ENCODE results near the gene PACSIN1. TPM values are rescaled to one million over a fixed set of nuclear protein-coding genes. Genes with fewer than 3 reads are reported as not detected.
A peak's percentile ranks its signal among the peaks of the same experiment; 100 is the strongest.

The PACSIN1 gene
- total RNA-seq, 2 experiments from 2014 or later, result 19.3 to 88.4 TPM

GRCh38 chr6:34447386-34447785 lies 18.5 kb upstream of the PACSIN1 start:
- H3K4me2 ChIP-seq (ENCODE audit: low read length), result peak overlapping the region; percentile 39
- no peak overlapping the region for H3K4me3 ChIP-seq (ENCODE audit: low read depth, low read length, poor library complexity, severe bottlenecking)
- no peaks in the 10 kb centered on the region for H3K79me2 ChIP-seq (ENCODE audit: insufficient read depth, low read depth, low read length)
- H3K4me1 ChIP-seq (ENCODE audit: insufficient read depth, low read length, poor library complexity, severe bottlenecking), result peaks cover 18% of the 10 kb centered on the region
- intact Hi-C loops (cut with micrococcal nuclease; ENCODE audit: unreplicated experiment), result no loop called here
- TF ChIP-seq CTCF (conservative IDR thresholded peaks at IDR 0.05; ENCODE audit: low read length) (no peak), EZH2phosphoT487 (IDR thresholded peaks at IDR 0.05; ENCODE audit: borderline replicate concordance, low read depth, low read length) (no peak)
- H3K9me2 ChIP-seq (ENCODE audit: insufficient read depth, low read length), result no peaks in the 10 kb centered on the region
- no TSS peak for BruUV-seq (replicated peaks)
- ChIA-PET POLR2A (interaction anchor here (0.6 to 1.5 kb wide), 5 partner anchors 11 to 1623 kb away, joined by 3 to 7 read pairs (median 3); no protein-coding TSS in a partner anchor), CTCF (ENCODE audit: unreplicated experiment) (interaction anchor here (1.2 kb wide), 1 partner anchor 20 kb away, joined by 3 read pairs; no protein-coding TSS in a partner anchor)
- no peak overlapping the region for H3K27ac ChIP-seq (ENCODE audit: low read depth, low read length, poor library complexity, severe bottlenecking)
- H3K36me3 ChIP-seq (ENCODE audit: insufficient read depth, low read length), result no peaks in the 10 kb centered on the region
- H4K20me1 ChIP-seq (ENCODE audit: insufficient read depth, low read length), result no peaks in the 10 kb centered on the region
- DNase-seq (ENCODE audit: low spot score), result no peak
- H2AFZ ChIP-seq (ENCODE audit: low read length), result peak overlapping the region; percentile 1; the same call in 1 of the 2 replicates
- H3K9me3 ChIP-seq (ENCODE audit: low read length), result no peaks in the 10 kb centered on the region

- intact Hi-C loops (cut with micrococcal nuclease; ENCODE audit: unreplicated experiment), result no loop called here
- ChIA-PET CTCF (ENCODE audit: unreplicated experiment) (interaction anchor here (1.2 kb wide), 1 partner anchor 20 kb away, joined by 3 read pairs; no protein-coding TSS in a partner anchor), POLR2A (interaction anchor here (0.6 to 1.5 kb wide), 5 partner anchors 11 to 1623 kb away, joined by 3 to 7 read pairs (median 3); no protein-coding TSS in a partner anchor)
- Histone ChIP-seq H3K36me3 (ENCODE audit: insufficient read depth, low read length) (no peaks in the 10 kb centered on the region), H2AFZ (ENCODE audit: low read length) (peak overlapping the region; percentile 1; the same call in 1 of the 2 replicates), H3K4me1 (ENCODE audit: insufficient read depth, low read length, poor library complexity, severe bottlenecking) (peaks cover 15% of the 10 kb centered on the region), H4K20me1 (ENCODE audit: insufficient read depth, low read length) (no peaks in the 10 kb centered on the region), H3K27ac (ENCODE audit: low read depth, low read length, poor library complexity, severe bottlenecking) (no peak overlapping the region), H3K4me2 (ENCODE audit: low read length) (peak overlapping the region; percentile 39), H3K79me2 (ENCODE audit: insufficient read depth, low read depth, low read length) (no peaks in the 10 kb centered on the region), H3K9me3 (ENCODE audit: low read length) (no peaks in the 10 kb centered on the region), H3K4me3 (ENCODE audit: low read depth, low read length, poor library complexity, severe bottlenecking) (no peak overlapping the region), H3K9me2 (ENCODE audit: insufficient read depth, low read length) (no peaks in the 10 kb centered on the region)
- peak; percentile 62 for DNase-seq (ENCODE audit: low spot score)
- BruUV-seq (replicated peaks), result no TSS peak
- TF ChIP-seq EZH2phosphoT487 (IDR thresholded peaks at IDR 0.05; ENCODE audit: borderline replicate concordance, low read depth, low read length) (no peak), CTCF (conservative IDR thresholded peaks at IDR 0.05; ENCODE audit: low read length) (no peak)
Observed at GRCh38 chr6:34447910-34448309, 18.0 kb upstream of the PACSIN1 start.

GRCh38 chr6:34451192-34451591 lies 14.7 kb upstream of the PACSIN1 start:
- TF ChIP-seq EZH2phosphoT487 (IDR thresholded peaks at IDR 0.05; ENCODE audit: borderline replicate concordance, low read depth, low read length) (no peak), CTCF (conservative IDR thresholded peaks at IDR 0.05; ENCODE audit: low read length) (no peak)
- Histone ChIP-seq H3K9me2 (ENCODE audit: insufficient read depth, low read length) (no peaks in the 10 kb centered on the region), H3K4me1 (ENCODE audit: insufficient read depth, low read length, poor library complexity, severe bottlenecking) (peaks cover 19% of the 10 kb centered on the region), H3K36me3 (ENCODE audit: insufficient read depth, low read length) (no peaks in the 10 kb centered on the region), H3K9me3 (ENCODE audit: low read length) (no peaks in the 10 kb centered on the region), H3K4me2 (ENCODE audit: low read length) (no peak overlapping the region), H4K20me1 (ENCODE audit: insufficient read depth, low read length) (no peaks in the 10 kb centered on the region), H2AFZ (ENCODE audit: low read length) (no peak overlapping the region), H3K79me2 (ENCODE audit: insufficient read depth, low read depth, low read length) (no peaks in the 10 kb centered on the region), H3K27ac (ENCODE audit: low read depth, low read length, poor library complexity, severe bottlenecking) (no peak overlapping the region), H3K4me3 (ENCODE audit: low read depth, low read length, poor library complexity, severe bottlenecking) (no peak overlapping the region)
- BruUV-seq (replicated peaks), result no TSS peak
- CTCF ChIA-PET (ENCODE audit: unreplicated experiment), result no interaction called here
- POLR2A ChIA-PET, result interaction anchor here (1.0 kb wide), 1 partner anchor 10 kb away, joined by 3 read pairs; no protein-coding TSS in a partner anchor
- DNase-seq (ENCODE audit: low spot score), result no peak
- intact Hi-C loops (cut with micrococcal nuclease; ENCODE audit: unreplicated experiment), result no loop called here

Data from OCI-LY7 (cell line).